HEK293 (cell line): ENCODE results near the gene YOD1.

ENCODE experiments used
- CTCF ChIA-PET: fragments of 350-600 bp; formaldehyde crosslinking; extraction: SDS; loops from one replicate; lab custom pipeline; 2021; ENCODE audit warnings: antibody characterized with exemption; lab: Yijun Ruan, JAX
- POLR2A ChIA-PET: fragments of 300-600 bp; formaldehyde crosslinking; extraction: SDS; loops from one replicate; lab custom pipeline; 2020; ENCODE audit warnings: antibody characterized with exemption, inconsistent platforms; lab: Yijun Ruan, JAX
- H3K27ac ChIP-seq: fragments of 200-500 bp; sonication (Bioruptor generic); 2 replicates; pipeline ENCODE4 v1.5.1; 2014; ENCODE audit warnings: low read depth, low read length, control low read depth, inconsistent platforms; ENCODE audit errors: extremely low read depth
- H3K36me3 ChIP-seq, 2 experiments: fragments of 200-500 bp in 1 of 2; sonication (Bioruptor generic) in 1 of 2; 1 replicate in 1 of 2; 2 replicates in 1 of 2; pipeline ENCODE4 v1.5.1; 2014 to 2017; ENCODE audit warnings: inconsistent platforms in 2 of 2, low read length in 2 of 2; ENCODE audit not compliant: control insufficient read depth in 2 of 2, insufficient read depth in 1 of 2
- H3K4me1 ChIP-seq: fragments of 200-500 bp; sonication (Bioruptor generic); 2 replicates; pipeline ENCODE4 v1.5.1; 2014; ENCODE audit warnings: mild to moderate bottlenecking, low read length, inconsistent platforms; ENCODE audit not compliant: control insufficient read depth, insufficient read depth
- H3K4me3 ChIP-seq: 2 replicates; pipeline ENCODE4 v1.5.1; 2011; ENCODE audit warnings: low read depth, mild to moderate bottlenecking, control low read depth, low read length, moderate library complexity
- H3K9me3 ChIP-seq: fragments of 200-500 bp; sonication (Bioruptor generic); 2 replicates; pipeline ENCODE4 v1.5.1; 2014; ENCODE audit warnings: low read depth, low read length, inconsistent platforms; ENCODE audit not compliant: control insufficient read depth, insufficient read depth
- ZBTB1 ChIP-seq: fragments of 450-650 bp; formaldehyde crosslinking; IDR thresholded peaks from 2 replicates; pipeline ENCODE4 v1.5.1; 2016; ENCODE audit warnings: missing biosample characterization, missing genetic modification characterization
- ZBTB17 ChIP-seq: fragments of 450-650 bp; formaldehyde crosslinking; IDR thresholded peaks from 2 replicates; pipeline ENCODE4 v1.5.1; 2016; ENCODE audit warnings: missing biosample characterization, missing genetic modification characterization
- ZEB2 ChIP-seq: fragments of 450-650 bp; formaldehyde crosslinking; IDR thresholded peaks from 2 replicates; pipeline ENCODE4 v1.5.1; 2016; ENCODE audit warnings: missing biosample characterization, missing genetic modification characterization
- ZNF121 ChIP-seq: fragments of 450-650 bp; formaldehyde crosslinking; IDR thresholded peaks from 2 replicates; pipeline ENCODE4 v1.5.1; 2016; ENCODE audit warnings: missing biosample characterization, missing genetic modification characterization
- ZNF140 ChIP-seq: fragments of 450-650 bp; formaldehyde crosslinking; IDR thresholded peaks from 2 replicates; pipeline ENCODE4 v1.5.1; 2016; ENCODE audit warnings: missing biosample characterization, missing genetic modification characterization
- ZNF146 ChIP-seq: fragments of 450-650 bp; formaldehyde crosslinking; IDR thresholded peaks from 2 replicates; pipeline ENCODE4 v1.5.1; 2016; ENCODE audit warnings: missing biosample characterization, missing genetic modification characterization
- ZNF2 ChIP-seq: fragments of 450-650 bp; formaldehyde crosslinking; IDR thresholded peaks from 2 replicates; pipeline ENCODE4 v1.5.1; 2016; ENCODE audit warnings: missing biosample characterization, missing genetic modification characterization
- ZNF248 ChIP-seq: fragments of 450-650 bp; formaldehyde crosslinking; IDR thresholded peaks from 2 replicates; pipeline ENCODE4 v1.5.1; 2017; ENCODE audit warnings: missing biosample characterization, missing genetic modification characterization
- ZNF366 ChIP-seq: fragments of 450-650 bp; formaldehyde crosslinking; conservative IDR thresholded peaks from 2 replicates; pipeline ENCODE4 v1.5.1; 2016; ENCODE audit warnings: missing biosample characterization, missing genetic modification characterization
- ZNF654 ChIP-seq: fragments of 450-650 bp; formaldehyde crosslinking; IDR thresholded peaks from 2 replicates; pipeline ENCODE4 v1.5.1; 2016; ENCODE audit warnings: low read depth, missing biosample characterization, missing genetic modification characterization
- ZNF660 ChIP-seq: fragments of 450-650 bp; IDR thresholded peaks from 2 replicates; pipeline ENCODE4 v1.5.1; 2018; ENCODE audit warnings: missing biosample characterization, mild to moderate bottlenecking, missing genetic modification characterization
- ZNF677 ChIP-seq: fragments of 450-650 bp; IDR thresholded peaks from 2 replicates; pipeline ENCODE4 v1.5.0; 2018; ENCODE audit warnings: missing biosample characterization, mild to moderate bottlenecking, missing genetic modification characterization, moderate library complexity
- ZNF701 ChIP-seq: fragments of 450-650 bp; formaldehyde crosslinking; IDR thresholded peaks from 2 replicates; pipeline ENCODE4 v1.5.1; 2016; ENCODE audit warnings: missing biosample characterization, missing genetic modification characterization
- TF ChIP-seq, protein P1 (sequence below): fragments of 450-650 bp; formaldehyde crosslinking; IDR thresholded peaks from 2 replicates; pipeline ENCODE4 v1.5.1; 2017; ENCODE audit warnings: missing biosample characterization, missing genetic modification characterization
- TF ChIP-seq, protein P2 (sequence below): fragments of 450-650 bp; formaldehyde crosslinking; IDR thresholded peaks from 2 replicates; pipeline ENCODE4 v1.5.1; 2016; ENCODE audit warnings: missing biosample characterization, missing genetic modification characterization
- TF ChIP-seq, protein P3 (sequence below): fragments of 450-650 bp; formaldehyde crosslinking; IDR thresholded peaks from 2 replicates; pipeline ENCODE4 v1.5.1; 2016; ENCODE audit warnings: missing biosample characterization, missing genetic modification characterization

YOD1 gene

DNA sequence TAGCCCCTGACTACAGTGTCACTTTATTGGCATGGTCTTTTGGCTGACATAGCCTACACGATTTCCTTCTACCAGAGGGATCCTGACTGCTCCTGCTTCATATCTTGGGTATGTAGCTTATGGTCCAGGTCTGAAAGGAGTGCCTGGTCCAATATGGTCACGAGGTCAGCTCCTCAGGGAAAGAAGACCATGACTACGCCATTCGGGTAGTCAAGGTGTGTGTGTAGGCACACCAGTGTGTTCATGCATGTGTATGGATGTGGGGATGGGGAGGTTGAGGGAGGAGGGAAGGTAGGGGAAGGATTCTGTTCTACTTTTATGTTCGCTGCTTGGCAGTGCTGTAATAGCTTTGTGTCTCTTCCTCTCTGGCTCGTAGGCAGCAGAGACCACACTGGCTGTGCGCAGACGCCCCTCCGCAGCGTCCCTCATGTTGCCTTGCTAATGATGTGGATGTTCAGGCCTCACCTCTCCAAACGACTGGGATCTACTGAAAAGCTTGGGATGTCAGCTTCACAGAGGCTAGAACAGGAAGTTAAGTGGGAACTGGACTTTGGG lies 27.6 kb upstream of the YOD1 start:
- Histone ChIP-seq H3K4me1 (no peaks in the 10 kb centered on the region), H3K36me3 (no peaks in the 10 kb centered on the region), H3K9me3 (no peaks in the 10 kb centered on the region), H3K4me3 (no peak overlapping the region), H3K27ac (no peak overlapping the region)
- TF ChIP-seq ZNF121 (tag by site-specific recombination): no peak
- TF ChIP-seq ZBTB1 (tag by site-specific recombination): no peak
- TF ChIP-seq ZNF140 (tag by site-specific recombination): no peak
- TF ChIP-seq ZEB2 (tag by site-specific recombination): no peak
- TF ChIP-seq ZNF701 (tag by site-specific recombination): no peak
- TF ChIP-seq ZBTB17 (tag by site-specific recombination): no peak
- TF ChIP-seq ZNF248 (tag by site-specific recombination): no peak
- TF ChIP-seq, protein P1, sequence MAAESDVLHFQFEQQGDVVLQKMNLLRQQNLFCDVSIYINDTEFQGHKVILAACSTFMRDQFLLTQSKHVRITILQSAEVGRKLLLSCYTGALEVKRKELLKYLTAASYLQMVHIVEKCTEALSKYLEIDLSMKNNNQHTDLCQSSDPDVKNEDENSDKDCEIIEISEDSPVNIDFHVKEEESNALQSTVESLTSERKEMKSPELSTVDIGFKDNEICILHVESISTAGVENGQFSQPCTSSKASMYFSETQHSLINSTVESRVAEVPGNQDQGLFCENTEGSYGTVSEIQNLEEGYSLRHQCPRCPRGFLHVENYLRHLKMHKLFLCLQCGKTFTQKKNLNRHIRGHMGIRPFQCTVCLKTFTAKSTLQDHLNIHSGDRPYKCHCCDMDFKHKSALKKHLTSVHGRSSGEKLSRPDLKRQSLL (tag by site-specific recombination): no peak
- no peak for TF ChIP-seq ZNF677 (tag by site-specific recombination)
- ChIA-PET CTCF (interaction anchor here (0.5 to 3.4 kb wide), 13 partner anchors 18 to 1042 kb away, joined by 3 to 18 read pairs (median 4); no protein-coding TSS in a partner anchor), POLR2A (no interaction called here)

DNA sequence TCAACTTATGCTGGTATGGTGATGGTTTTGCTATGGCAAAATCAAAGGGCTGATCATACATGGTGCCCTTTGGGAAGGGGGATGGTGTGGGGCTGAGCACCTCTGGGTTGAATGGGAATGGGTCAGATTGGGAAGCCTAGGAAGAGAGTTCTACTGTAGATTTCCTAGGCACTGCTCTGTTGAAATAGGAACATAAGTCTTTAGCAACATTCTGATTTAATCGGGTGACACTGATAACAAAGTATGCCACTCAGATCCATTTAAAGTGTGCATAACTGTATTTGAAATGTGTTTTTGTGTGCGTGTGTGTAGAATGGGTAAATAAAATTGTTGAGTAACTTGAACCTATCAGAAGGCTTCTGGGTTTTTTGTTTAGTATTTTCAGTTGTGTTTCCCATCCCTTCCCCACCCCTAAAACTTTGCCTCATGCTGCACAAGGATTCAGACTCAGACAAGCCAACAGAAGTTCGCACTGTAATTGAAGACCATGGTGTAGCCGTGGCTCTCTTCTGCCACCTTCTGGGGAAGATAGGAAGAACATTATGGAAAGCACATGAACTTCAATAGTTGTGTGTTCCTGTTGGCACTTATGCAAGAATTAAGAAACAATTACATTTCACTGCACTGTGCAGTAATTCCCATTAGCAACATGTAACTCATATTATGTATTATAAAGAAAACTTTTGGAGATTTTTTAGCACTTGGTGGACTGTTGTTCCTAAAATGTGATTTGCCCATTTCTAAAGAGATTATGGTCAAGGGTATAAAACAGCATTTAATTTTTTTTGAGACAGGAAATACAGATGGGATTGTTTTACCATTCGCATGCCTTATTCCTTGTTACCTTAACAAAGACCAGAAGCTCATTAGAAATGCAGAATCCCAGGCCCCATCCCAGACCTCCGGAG lies 26.7 kb upstream of the YOD1 start:
- no peak overlapping the region for H3K4me3 ChIP-seq
- no peaks in the 10 kb centered on the region for H3K36me3 ChIP-seq
- POLR2A ChIA-PET: no interaction called here
- CTCF ChIA-PET: interaction anchor here (0.5 to 4.8 kb wide), 15 partner anchors 19 to 587 kb away, joined by 3 to 20 read pairs (median 4); no protein-coding TSS in a partner anchor
- TF ChIP-seq, protein P2, sequence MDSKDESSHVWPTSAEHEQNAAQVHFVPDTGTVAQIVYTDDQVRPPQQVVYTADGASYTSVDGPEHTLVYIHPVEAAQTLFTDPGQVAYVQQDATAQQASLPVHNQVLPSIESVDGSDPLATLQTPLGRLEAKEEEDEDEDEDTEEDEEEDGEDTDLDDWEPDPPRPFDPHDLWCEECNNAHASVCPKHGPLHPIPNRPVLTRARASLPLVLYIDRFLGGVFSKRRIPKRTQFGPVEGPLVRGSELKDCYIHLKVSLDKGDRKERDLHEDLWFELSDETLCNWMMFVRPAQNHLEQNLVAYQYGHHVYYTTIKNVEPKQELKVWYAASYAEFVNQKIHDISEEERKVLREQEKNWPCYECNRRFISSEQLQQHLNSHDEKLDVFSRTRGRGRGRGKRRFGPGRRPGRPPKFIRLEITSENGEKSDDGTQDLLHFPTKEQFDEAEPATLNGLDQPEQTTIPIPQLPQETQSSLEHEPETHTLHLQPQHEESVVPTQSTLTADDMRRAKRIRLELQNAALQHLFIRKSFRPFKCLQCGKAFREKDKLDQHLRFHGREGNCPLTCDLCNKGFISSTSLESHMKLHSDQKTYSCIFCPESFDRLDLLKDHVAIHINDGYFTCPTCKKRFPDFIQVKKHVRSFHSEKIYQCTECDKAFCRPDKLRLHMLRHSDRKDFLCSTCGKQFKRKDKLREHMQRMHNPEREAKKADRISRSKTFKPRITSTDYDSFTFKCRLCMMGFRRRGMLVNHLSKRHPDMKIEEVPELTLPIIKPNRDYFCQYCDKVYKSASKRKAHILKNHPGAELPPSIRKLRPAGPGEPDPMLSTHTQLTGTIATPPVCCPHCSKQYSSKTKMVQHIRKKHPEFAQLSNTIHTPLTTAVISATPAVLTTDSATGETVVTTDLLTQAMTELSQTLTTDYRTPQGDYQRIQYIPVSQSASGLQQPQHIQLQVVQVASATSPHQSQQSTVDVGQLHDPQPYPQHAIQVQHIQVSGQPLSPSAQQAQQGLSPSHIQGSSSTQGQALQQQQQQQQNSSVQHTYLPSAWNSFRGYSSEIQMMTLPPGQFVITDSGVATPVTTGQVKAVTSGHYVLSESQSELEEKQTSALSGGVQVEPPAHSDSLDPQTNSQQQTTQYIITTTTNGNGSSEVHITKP (tag by site-specific recombination): 0 out of 2 replicates have a peak, but pooled peaks have one; percentile 23
- TF ChIP-seq, protein P3, sequence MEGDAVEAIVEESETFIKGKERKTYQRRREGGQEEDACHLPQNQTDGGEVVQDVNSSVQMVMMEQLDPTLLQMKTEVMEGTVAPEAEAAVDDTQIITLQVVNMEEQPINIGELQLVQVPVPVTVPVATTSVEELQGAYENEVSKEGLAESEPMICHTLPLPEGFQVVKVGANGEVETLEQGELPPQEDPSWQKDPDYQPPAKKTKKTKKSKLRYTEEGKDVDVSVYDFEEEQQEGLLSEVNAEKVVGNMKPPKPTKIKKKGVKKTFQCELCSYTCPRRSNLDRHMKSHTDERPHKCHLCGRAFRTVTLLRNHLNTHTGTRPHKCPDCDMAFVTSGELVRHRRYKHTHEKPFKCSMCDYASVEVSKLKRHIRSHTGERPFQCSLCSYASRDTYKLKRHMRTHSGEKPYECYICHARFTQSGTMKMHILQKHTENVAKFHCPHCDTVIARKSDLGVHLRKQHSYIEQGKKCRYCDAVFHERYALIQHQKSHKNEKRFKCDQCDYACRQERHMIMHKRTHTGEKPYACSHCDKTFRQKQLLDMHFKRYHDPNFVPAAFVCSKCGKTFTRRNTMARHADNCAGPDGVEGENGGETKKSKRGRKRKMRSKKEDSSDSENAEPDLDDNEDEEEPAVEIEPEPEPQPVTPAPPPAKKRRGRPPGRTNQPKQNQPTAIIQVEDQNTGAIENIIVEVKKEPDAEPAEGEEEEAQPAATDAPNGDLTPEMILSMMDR (tag by site-specific recombination): peak; percentile 68; the same call in 1 of the 2 replicates
- TF ChIP-seq ZBTB17 (tag by site-specific recombination): peak; percentile 47
- TF ChIP-seq ZNF2: peak; percentile 60
- peak; percentile 58; the same call in 1 of the 2 replicates for TF ChIP-seq ZNF660 (tag by site-specific recombination)
- peak; percentile 95 for TF ChIP-seq ZNF654 (tag by site-specific recombination)
- no peak for TF ChIP-seq ZNF366 (tag by site-specific recombination)
- no peak for TF ChIP-seq ZNF146
- TF ChIP-seq, all 188 proteins: peak for 6
- Histone ChIP-seq H3K4me1 (no peaks in the 10 kb centered on the region), H3K9me3 (no peaks in the 10 kb centered on the region), H3K27ac (no peak overlapping the region)
